ENCODE results near the gene GPR142. TPM values are rescaled to one million over a fixed set of nuclear protein-coding genes. Genes with fewer than 3 reads are reported as not detected.

GPR142 gene
- total and polyA plus RNA-seq, 2 of the 8 experiments (the other 6 are each of a cell fraction or from before 2014, with no cell fraction given), result 0.05 TPM; not detected in 1

GRCh38 chr17:74328487-74328886 is 38.8 kb upstream of the GPR142 start:
- peak overlapping the region; percentile 69; the same call in 1 of the 2 replicates for H2AK5ac ChIP-seq (ENCODE audit: low read depth, low read length)
- POLR2A ChIA-PET (ENCODE audit: partially characterized antibody), result interaction anchor here (0.9 kb wide), 1 partner anchor 87 kb away, joined by 3 read pairs; no protein-coding TSS in a partner anchor
- FAIRE-seq, result no peak
- TF ChIP-seq RAD21 (IDR thresholded peaks at IDR 0.05 in 1 of 2, conservative IDR thresholded peaks at IDR 0.05 in 1 of 2; ENCODE audit: low read depth in 2 of 2, low read length in 2 of 2), result no peak
- no peak for TF ChIP-seq POLR2AphosphoS5 (IDR thresholded peaks at IDR 0.05; ENCODE audit: low read depth, low read length)
- TF ChIP-seq NRF1 (IDR thresholded peaks at IDR 0.05; ENCODE audit: low read depth, low read length), result no peak
- TF ChIP-seq SIRT6 (IDR thresholded peaks at IDR 0.05; ENCODE audit: low read length), result no peak
- TF ChIP-seq ASH2L (IDR thresholded peaks at IDR 0.05; ENCODE audit: low read length), result no peak
- no peak for TF ChIP-seq BRCA1 (IDR thresholded peaks at IDR 0.05; ENCODE audit: low read depth, low read length)
- no peak for TF ChIP-seq CEBPB (IDR thresholded peaks at IDR 0.05; ENCODE audit: low read depth, low read length)
- TF ChIP-seq BACH1 (IDR thresholded peaks at IDR 0.05; ENCODE audit: low read length), result no peak
- no peak for TF ChIP-seq USF2 (IDR thresholded peaks at IDR 0.05; ENCODE audit: low read length)
- no peak for TF ChIP-seq MAX (IDR thresholded peaks at IDR 0.05)
- TF ChIP-seq EP300 (IDR thresholded peaks at IDR 0.05; ENCODE audit: borderline replicate concordance in 1 of 2, low read depth in 2 of 2, low read length in 2 of 2), result no peak
- no peak for TF ChIP-seq YY1 (IDR thresholded peaks at IDR 0.05; ENCODE audit: low read depth, low read length)
- TF ChIP-seq TEAD4 (IDR thresholded peaks at IDR 0.05; ENCODE audit: low read depth, low read length), result no peak
- TF ChIP-seq CHD1 (IDR thresholded peaks at IDR 0.05; ENCODE audit: low read depth, low read length), result no peak

More at GRCh38 chr17:74328487-74328886, 38.8 kb upstream of the GPR142 start:
- no peak overlapping the region for H3K56ac ChIP-seq (replicated peaks; ENCODE audit: insufficient read length, low read depth, low read length)
- no peaks in the 10 kb centered on the region for H4K20me1 ChIP-seq (replicated peaks in 1 of 2; ENCODE audit: control insufficient read depth in 1 of 2, insufficient read depth in 2 of 2, low read length in 2 of 2)
- no peak overlapping the region for H3K4ac ChIP-seq (replicated peaks; ENCODE audit: insufficient read length, low read depth, low read length)
- H3K79me2 ChIP-seq (ENCODE audit: control insufficient read depth in 1 of 2, insufficient read depth in 2 of 2, low read length in 2 of 2), result no peaks in the 10 kb centered on the region
- H2BK15ac ChIP-seq (ENCODE audit: low read length), result no peak overlapping the region
- H4K5ac ChIP-seq (ENCODE audit: insufficient read length, low read depth, low read length), result no peak overlapping the region
- no peak overlapping the region for H3K18ac ChIP-seq (ENCODE audit: extremely low read depth, low read length)
- H2BK20ac ChIP-seq (ENCODE audit: low read length), result no peak overlapping the region
- no peak overlapping the region for H3K27ac ChIP-seq (ENCODE audit: low read depth, low read length)
- H2BK5ac ChIP-seq (ENCODE audit: low read depth, low read length), result no peak overlapping the region
- no peak overlapping the region for H2AFZ ChIP-seq (ENCODE audit: low read length)
- H3K4me2 ChIP-seq (ENCODE audit: insufficient read depth in 1 of 2, low read depth in 2 of 2, low read length in 2 of 2), result no peak overlapping the region
- CTCF ChIA-PET (ENCODE audit: partially characterized antibody), result interaction anchor here (0.9 to 3.5 kb wide), 14 partner anchors 17 to 238 kb away, joined by 3 to 15 read pairs (median 4); partner anchors contain the start of gene CD300H
- no peaks in the 10 kb centered on the region for H3K79me1 ChIP-seq (ENCODE audit: low read depth, low read length)
- no peak overlapping the region for H3K14ac ChIP-seq (ENCODE audit: insufficient read length)
- no peaks in the 10 kb centered on the region for H3K36me3 ChIP-seq (ENCODE audit: control insufficient read depth in 2 of 4, insufficient read depth in 4 of 4, low read length in 3 of 4)
- H3K23ac ChIP-seq (ENCODE audit: insufficient read length), result no peak overlapping the region
- peaks cover 6 to 22% (median 16%) of the 10 kb centered on the region in 4 experiments for H3K4me1 ChIP-seq (replicated peaks in 1 of 4; ENCODE audit: control insufficient read depth in 3 of 4, insufficient read depth in 4 of 4, low read length in 3 of 4)
- H3K9me3 ChIP-seq (ENCODE audit: insufficient read depth in 2 of 2, low read depth in 1 of 2, low read length in 1 of 2), result no peaks in the 10 kb centered on the region
- H3K23me2 ChIP-seq (ENCODE audit: low read depth, low read length), result peaks cover 8% of the 10 kb centered on the region
- peak overlapping the region; percentile 60; the same call in 1 of the 2 replicates for H2BK12ac ChIP-seq (ENCODE audit: low read depth, low read length)
- WGBS, 2 experiments (ENCODE audit: extremely low coverage in 1 of 2, insufficient coverage in 1 of 2, insufficient read length in 1 of 2, insufficient replicate concordance in 2 of 2, low coverage in 1 of 2, low lambda C conversion rate in 2 of 2, missing lambda C conversion rate in 1 of 2), result 82% methylated on average over 3 of the region's 3 CpGs; no CpG with 5 or more reads in 1 of the 2 experiments
- H3K4me3 ChIP-seq (ENCODE audit: extremely low read depth in 1 of 4, insufficient read depth in 2 of 4, low read depth in 3 of 4, low read length in 4 of 4), result no peak overlapping the region
- H3K27me3 ChIP-seq (replicated peaks in 1 of 4; ENCODE audit: control insufficient read depth in 3 of 4, extremely low read depth in 1 of 4, insufficient read depth in 3 of 4, low read length in 3 of 4), result peaks cover 3 to 35% (median 27%) of the 10 kb centered on the region in 4 experiments
- no peak overlapping the region for H4K8ac ChIP-seq (ENCODE audit: extremely low read depth, insufficient read depth, low read length)
- no peak overlapping the region for H2BK120ac ChIP-seq (replicated peaks; ENCODE audit: low read depth, low read length)
- no peak overlapping the region for H3K9ac ChIP-seq (replicated peaks in 1 of 4; ENCODE audit: extremely low read depth in 1 of 4, low read depth in 3 of 4, low read length in 3 of 4)
- H4K91ac ChIP-seq (replicated peaks; ENCODE audit: insufficient read length, low read length), result no peak overlapping the region
- DNase-seq (ENCODE audit: low read depth in 1 of 2, low spot score in 2 of 2), result no peak

All from H1 (cell line).